GDM1 (cell line): Measurements from ENCODE around the gene KIF24.
"Not testable (repeated sequence)": the region's sequence is repeated elsewhere in the genome, so short reads cannot be mapped to it uniquely, and the experiment has no call there.

ENCODE experiments used
- DNase-seq: peaks from one replicate; lab custom pipeline; 2025; lab: John Stamatoyannopoulos, UW

KIF24 gene

DNA sequence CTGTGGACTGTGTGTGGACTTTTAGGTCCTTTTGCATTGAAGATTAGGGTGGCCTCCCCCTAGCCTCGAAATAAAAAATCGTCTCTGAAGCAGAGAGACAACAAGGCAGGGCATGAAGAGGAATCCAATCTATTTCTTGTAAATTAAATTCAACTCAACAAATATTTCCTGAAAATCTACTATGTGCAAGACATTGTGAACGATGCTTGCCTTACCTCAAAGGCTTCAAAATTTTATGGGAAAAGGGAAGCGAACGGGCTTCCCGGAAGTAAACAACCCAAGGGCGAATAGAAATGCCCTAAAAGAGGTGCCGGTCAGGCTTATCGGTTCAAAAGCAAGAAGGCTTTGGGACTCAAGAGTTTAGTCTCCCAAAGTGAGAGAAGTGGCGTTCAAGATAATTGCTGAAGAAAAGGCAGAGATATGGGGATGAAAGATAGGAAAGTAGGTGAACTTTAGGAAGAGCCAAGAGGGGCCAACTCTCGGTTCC is 525 bp downstream of the KIF24 start:
- no peak for DNase-seq

- DNase-seq = no peak
Measured at GRCh38 chr9:34326690-34327089, 2.4 kb downstream of the KIF24 start.

DNA sequence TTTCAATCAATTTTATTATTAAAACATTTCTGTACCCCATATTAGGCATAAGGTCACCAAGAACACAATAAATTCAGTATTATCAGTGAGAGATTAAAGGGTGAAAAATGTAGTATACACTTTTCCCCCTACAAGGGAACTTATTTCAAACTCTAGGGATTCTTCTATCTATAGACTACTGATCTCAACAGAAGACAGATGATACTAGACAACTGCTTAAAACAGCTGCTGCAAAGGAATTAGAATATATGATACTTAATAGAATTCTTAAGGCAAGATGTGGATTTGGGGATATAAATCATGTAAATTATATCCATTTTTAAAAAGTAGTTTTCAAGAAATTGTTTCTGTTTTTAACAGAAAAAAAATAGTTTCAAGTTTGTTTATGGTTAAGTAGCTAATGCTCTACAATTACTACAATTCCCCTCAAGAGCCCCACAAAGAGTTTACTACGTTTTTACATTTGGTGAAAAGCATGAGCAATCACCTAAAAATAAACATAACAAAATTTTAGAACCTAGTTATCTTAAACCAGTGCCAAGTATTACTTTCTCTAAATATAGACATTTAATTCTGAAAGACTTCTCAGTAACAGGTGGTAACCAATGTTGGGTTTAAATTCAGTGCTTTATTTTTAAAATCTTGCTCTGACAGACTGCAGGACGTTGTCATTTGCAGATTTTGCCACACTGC is 6.0 kb downstream of the KIF24 start:
- DNase-seq = no peak

GRCh38 chr9:34321451-34321850 is 7.6 kb downstream of the KIF24 start:
- DNase-seq = no peak

- no peak for DNase-seq
Measured at GRCh38 chr9:34318163-34318790, 10.8 kb downstream of the KIF24 start.

DNA sequence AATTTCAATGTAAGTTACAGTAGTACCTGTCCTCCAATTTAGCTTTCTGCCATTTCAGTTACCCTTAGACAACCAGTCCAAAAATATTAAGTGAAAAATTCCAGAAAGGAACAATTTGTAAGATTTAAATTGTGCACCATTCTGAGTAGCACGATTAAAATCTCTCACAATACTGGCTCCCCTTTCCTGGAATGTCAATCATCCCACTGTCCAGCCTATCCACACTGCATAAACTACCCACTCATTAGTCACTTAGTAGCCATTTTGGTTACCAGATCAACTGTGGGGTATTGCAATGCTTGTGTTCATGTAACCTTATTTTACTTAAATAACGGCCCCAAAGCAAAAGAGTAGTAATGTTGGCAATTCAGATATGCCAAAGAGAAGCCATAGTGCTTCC is 11.6 kb downstream of the KIF24 start:
- DNase-seq = no peak

DNA sequence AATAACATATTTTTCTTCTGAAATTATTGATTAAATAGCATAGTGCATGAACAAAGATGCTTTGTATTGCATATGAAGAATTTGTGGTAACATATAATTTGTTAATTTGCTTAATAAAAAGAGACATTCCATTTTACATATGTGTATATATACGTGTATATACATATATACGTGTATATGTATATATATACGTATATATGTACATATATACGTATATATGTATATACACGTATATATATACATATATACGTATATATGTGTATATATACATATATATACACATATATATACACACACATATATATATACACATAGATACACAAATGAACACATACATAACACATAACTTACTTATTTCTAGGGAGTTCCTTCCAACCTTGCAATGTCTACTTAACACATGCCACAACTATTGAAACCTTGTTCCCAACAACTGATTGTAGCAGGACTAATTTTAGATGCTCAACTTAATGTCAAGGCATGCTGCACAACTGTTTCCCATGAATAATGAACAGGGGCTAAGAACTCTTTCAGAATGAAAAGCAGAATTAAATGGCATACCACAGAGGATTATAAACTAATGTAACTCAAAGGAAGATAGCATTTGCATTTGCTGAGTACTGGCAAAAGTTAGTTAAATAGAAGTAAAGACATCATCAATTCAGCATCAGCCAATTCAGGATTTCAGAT is 17.4 kb downstream of the KIF24 start:
- no peak for DNase-seq

DNA sequence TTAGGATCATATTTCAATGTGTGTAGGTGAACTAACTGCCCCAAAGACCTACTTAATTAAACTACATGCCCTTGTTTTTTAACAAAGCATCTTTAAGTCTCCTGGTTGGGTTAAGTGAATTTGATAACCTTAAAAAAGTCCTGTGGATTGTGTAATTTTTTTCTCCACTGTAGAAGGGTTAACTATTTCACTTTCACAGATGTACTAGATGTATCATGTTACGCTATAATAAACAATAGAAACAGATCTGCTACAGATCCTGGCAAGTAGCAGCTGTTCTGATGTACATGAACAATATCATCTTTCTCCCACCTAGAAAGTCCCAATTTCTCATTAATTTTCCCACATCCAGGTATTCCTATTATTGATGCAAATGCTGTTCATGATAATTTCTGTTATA is 18.9 kb downstream of the KIF24 start:
- no peak for DNase-seq

GRCh38 chr9:34308316-34308715 is 20.8 kb downstream of the KIF24 start:
- not testable (repeated sequence) for DNase-seq

- not testable (repeated sequence) for DNase-seq
Measured at GRCh38 chr9:34301064-34301463, 28.0 kb downstream of the KIF24 start.

DNA sequence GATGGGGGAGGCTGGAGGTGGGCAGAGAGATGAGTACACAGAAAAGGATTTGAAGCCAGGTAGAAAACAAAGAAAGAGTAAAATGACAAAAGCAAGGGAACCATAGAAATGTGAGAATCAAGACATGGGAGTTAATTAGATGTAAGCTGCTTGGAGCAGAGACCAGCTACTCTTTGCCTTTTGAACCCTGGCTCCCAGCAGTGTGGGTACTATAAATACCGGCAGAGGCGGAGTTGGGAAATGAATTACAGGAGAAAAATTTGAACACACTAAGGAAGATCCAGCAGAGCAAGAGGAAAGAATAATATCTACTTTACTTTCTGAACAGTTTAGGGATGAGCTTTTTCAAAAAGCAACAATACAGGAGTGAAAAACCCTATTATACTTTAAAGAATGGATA is 36.5 kb downstream of the KIF24 start:
- DNase-seq = no peak

DNA sequence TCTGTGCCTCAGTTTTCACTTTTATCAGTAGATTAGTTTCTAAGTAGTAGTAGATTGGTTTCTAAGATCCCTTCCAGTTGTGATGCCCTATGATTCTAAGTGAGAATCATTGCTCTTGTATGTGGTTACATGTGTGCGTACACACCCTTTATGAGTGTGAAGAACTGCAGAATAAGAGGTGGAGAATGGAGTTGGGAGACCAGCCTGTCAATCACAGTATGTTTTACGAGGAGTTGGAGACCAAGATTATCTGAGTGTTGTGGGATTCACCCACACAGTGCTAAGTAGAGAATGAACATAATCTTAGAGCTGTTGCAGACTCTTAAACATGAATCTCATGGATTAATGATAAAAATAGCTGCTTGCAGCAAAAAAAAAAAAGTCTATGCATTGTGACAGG is 37.6 kb downstream of the KIF24 start:
- DNase-seq = no peak

- no peak for DNase-seq
Measured at GRCh38 chr9:34291023-34291422, 38.0 kb downstream of the KIF24 start.

DNA sequence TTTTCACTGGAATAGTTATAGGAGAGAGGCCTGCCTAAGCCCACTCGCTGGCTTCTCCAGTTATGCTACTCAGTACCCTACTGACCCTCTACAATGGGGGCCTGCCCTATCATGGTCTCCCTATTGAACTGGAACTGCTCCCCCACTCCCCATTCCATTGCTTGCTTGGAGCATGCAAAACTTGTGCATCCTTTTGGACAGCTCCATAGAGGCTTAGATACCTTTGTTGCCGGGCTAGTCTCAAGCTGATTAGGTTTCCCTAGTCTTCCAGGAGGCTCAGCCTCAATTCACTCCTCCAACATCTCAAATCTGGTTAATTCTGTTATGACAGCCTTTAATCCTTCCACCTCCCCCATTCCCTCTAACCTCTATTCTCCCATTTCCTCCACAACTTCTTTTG is 39.9 kb downstream of the KIF24 start:
- no peak for DNase-seq

GRCh38 chr9:34282096-34282495 is 47.0 kb downstream of the KIF24 start:
- DNase-seq = no peak

DNA sequence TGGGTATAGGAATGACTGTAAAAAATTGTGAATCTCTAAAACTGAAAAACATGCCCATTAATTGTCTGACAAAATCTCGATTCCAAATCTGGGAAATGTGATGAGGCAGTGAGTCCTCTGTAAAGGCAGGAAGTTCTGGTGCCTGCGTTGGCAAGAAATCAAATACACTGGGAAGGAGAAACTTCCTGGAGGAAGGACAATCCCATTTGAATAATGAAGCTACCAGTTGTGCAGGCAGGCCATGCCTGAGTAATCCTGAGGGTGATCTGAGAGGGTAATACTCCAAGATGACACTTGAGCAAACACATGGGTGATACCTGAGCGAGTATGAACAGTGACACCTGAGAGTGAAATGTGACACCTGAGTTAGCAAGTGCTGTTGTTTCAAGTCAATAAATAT is 49.7 kb downstream of the KIF24 start:
- DNase-seq = no peak
